Measurements from ENCODE around the gene MOSPD2.

MOSPD2 gene

GRCh38 chrX:14837155-14837554, 36.1 kb upstream of the MOSPD2 start:
- no peak for TF ChIP-seq CTCF (IDR thresholded peaks at IDR 0.05; ENCODE audit: low read depth, low read length, missing control alignments)
- H3K4me3 ChIP-seq (replicated peaks; ENCODE audit: low read depth, low read length) = no peak overlapping the region
- no peak for DNase-seq (ENCODE audit: extremely low read depth, low read depth)

GRCh38 chrX:14843666-14844065, 29.6 kb upstream of the MOSPD2 start:
- no peak for DNase-seq (ENCODE audit: extremely low read depth, low read depth)
- TF ChIP-seq CTCF (IDR thresholded peaks at IDR 0.05; ENCODE audit: low read depth, low read length, missing control alignments) = no peak
- H3K4me3 ChIP-seq (replicated peaks; ENCODE audit: low read depth, low read length) = no peak overlapping the region

GRCh38 chrX:14851526-14851925, 21.7 kb upstream of the MOSPD2 start:
- H3K4me3 ChIP-seq (replicated peaks; ENCODE audit: low read depth, low read length) = no peak overlapping the region
- no peak for TF ChIP-seq CTCF (IDR thresholded peaks at IDR 0.05; ENCODE audit: low read depth, low read length, missing control alignments)
- no peak for DNase-seq (ENCODE audit: extremely low read depth, low read depth)

- no peak for TF ChIP-seq CTCF (IDR thresholded peaks at IDR 0.05; ENCODE audit: low read depth, low read length, missing control alignments)
- H3K4me3 ChIP-seq (replicated peaks; ENCODE audit: low read depth, low read length) = no peak overlapping the region
- DNase-seq (ENCODE audit: extremely low read depth, low read depth) = no peak
Measured at GRCh38 chrX:14864631-14865030, 8.6 kb upstream of the MOSPD2 start.

- no peak for TF ChIP-seq CTCF (IDR thresholded peaks at IDR 0.05; ENCODE audit: low read depth, low read length, missing control alignments)
- DNase-seq (ENCODE audit: extremely low read depth, low read depth) = no peak
- no peak overlapping the region for H3K4me3 ChIP-seq (replicated peaks; ENCODE audit: low read depth, low read length)
Measured at GRCh38 chrX:14865201-14865600, 8.0 kb upstream of the MOSPD2 start.

GRCh38 chrX:14871767-14872166, 1.5 kb upstream of the MOSPD2 start:
- peak overlapping the region; percentile 65 for H3K4me3 ChIP-seq (replicated peaks; ENCODE audit: low read depth, low read length)
- DNase-seq (ENCODE audit: extremely low read depth, low read depth) = no peak
- no peak for TF ChIP-seq CTCF (IDR thresholded peaks at IDR 0.05; ENCODE audit: low read depth, low read length, missing control alignments)

GRCh38 chrX:14872355-14872754, 866 bp upstream of the MOSPD2 start:
- no peak for TF ChIP-seq CTCF (IDR thresholded peaks at IDR 0.05; ENCODE audit: low read depth, low read length, missing control alignments)
- peak overlapping the region; percentile 65 for H3K4me3 ChIP-seq (replicated peaks; ENCODE audit: low read depth, low read length)
- no peak for DNase-seq (ENCODE audit: extremely low read depth, low read depth)
